Measurements from ENCODE around the gene GHR.

- TF ChIP-seq CTCF (IDR thresholded peaks at IDR 0.05), result no peak
- TF ChIP-seq POLR2A (IDR thresholded peaks at IDR 0.05), result no peak
These were observed 98.2 kb downstream of the GHR start for GRCh38 chr5:42521406-42521805.
